ENCODE measurements around the gene AMDHD2.

DNA sequence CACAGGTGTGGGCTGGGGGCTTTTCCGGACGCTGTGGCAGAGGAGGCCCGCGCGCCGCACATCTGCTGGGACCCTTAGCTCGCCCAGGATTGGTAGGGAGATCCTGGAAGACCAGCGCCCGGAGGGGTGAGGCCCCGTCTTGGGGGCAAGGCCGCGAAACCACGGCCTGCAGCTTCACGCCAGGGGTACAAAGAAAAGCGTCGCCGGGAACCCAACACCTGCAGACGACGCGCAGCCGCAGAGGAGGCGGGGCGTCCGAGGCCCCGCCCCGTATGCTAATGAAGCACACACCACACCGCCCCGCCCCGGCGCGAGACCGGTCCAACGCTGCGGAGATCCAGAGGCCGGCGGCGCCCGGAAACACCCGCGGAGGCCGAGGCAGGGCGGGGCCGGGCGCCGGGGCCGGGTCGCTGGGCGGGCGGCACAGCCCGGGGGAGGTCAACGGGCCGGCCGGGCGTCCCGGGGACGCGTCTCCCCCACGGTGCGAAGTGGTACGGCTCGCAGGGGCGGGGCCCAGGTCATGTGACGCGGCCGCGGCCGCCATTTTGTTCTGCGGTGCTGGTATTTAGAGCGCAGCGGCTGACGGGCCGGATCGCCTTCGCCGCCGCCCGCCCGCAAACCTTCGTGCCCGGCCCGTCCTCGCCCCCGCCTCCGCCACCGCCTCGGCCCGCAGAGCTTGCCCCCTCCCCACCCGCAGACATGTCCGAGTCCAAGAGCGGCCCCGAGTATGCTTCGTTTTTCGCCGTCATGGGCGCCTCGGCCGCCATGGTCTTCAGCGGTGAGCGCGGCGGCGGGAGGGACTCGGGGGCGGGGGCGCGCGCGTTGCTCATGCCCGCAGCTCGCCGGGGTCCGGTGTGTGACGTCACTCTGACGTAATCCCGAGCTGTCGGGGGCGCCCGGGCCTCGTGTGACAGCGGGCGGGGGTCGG, 6.5 kb upstream of the AMDHD2 start, which contains the start of gene ATP6V0C:
- TF ChIP-seq, protein P1, sequence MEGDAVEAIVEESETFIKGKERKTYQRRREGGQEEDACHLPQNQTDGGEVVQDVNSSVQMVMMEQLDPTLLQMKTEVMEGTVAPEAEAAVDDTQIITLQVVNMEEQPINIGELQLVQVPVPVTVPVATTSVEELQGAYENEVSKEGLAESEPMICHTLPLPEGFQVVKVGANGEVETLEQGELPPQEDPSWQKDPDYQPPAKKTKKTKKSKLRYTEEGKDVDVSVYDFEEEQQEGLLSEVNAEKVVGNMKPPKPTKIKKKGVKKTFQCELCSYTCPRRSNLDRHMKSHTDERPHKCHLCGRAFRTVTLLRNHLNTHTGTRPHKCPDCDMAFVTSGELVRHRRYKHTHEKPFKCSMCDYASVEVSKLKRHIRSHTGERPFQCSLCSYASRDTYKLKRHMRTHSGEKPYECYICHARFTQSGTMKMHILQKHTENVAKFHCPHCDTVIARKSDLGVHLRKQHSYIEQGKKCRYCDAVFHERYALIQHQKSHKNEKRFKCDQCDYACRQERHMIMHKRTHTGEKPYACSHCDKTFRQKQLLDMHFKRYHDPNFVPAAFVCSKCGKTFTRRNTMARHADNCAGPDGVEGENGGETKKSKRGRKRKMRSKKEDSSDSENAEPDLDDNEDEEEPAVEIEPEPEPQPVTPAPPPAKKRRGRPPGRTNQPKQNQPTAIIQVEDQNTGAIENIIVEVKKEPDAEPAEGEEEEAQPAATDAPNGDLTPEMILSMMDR (IDR thresholded peaks at IDR 0.05; ENCODE audit: low read depth, low read length, missing input control) = no peak
- no peak for TF ChIP-seq HNF4G (IDR thresholded peaks at IDR 0.05)
- TF ChIP-seq RAD21 (IDR thresholded peaks at IDR 0.05) = no peak
- TF ChIP-seq, protein P2, sequence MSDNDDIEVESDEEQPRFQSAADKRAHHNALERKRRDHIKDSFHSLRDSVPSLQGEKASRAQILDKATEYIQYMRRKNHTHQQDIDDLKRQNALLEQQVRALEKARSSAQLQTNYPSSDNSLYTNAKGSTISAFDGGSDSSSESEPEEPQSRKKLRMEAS (IDR thresholded peaks at IDR 0.05) = no peak
- TF ChIP-seq, protein P3, sequence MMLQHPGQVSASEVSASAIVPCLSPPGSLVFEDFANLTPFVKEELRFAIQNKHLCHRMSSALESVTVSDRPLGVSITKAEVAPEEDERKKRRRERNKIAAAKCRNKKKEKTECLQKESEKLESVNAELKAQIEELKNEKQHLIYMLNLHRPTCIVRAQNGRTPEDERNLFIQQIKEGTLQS (IDR thresholded peaks at IDR 0.05) = no peak
- no peak for TF ChIP-seq GABPA (IDR thresholded peaks at IDR 0.05 in 1 of 2, conservative IDR thresholded peaks at IDR 0.05 in 1 of 2)
- no peak for TF ChIP-seq TAF1 (conservative IDR thresholded peaks at IDR 0.05)
- TF ChIP-seq JUND (IDR thresholded peaks at IDR 0.05) = no peak

Data from liver (tissue), 3 donors.